Panc1 (cell line): ENCODE data around the gene C2orf76. TPM values are rescaled to one million over a fixed set of nuclear protein-coding genes. Genes with fewer than 3 reads are reported as not detected.

Source experiments
- ATAC-seq: fragments of 200-7000 bp; cut with Tn5 transposase; 2 replicates; pipeline ENCODE4 v1.9.1; 2020; ENCODE audit warnings: mild to moderate bottlenecking, moderate library complexity
- BruUV-seq: library from RNA; stranded (reverse); fragments of 400-500 nt; replicated peaks from 2 replicates; lab custom pipeline; 2021; lab: Mats Ljungman, UMichigan
- CTCF ChIA-PET: fragments of 300-600 bp; sonication (Branson Sonifier 250); formaldehyde crosslinking; loops from one replicate; lab custom pipeline; 2022; ENCODE audit warnings: antibody characterized with exemption; lab: Charles Lee
- POLR2A ChIA-PET: fragments of 300-600 bp; sonication (Branson Sonifier 250); formaldehyde crosslinking; loops from one replicate; lab custom pipeline; 2022; ENCODE audit warnings: antibody characterized with exemption; lab: Charles Lee
- DNase-seq: peaks from one replicate; pipeline ENCODE4 v3.0.0-alpha.2; 2010; ENCODE audit warnings: low read depth, low spot score
- H3K27ac ChIP-seq: 2 replicates; pipeline ENCODE4 v1.5.1; 2011; ENCODE audit warnings: mild to moderate bottlenecking, low read length, inconsistent platforms
- H3K27me3 ChIP-seq: fragments of 200-500 bp; sonication (Bioruptor generic); 2 replicates; pipeline ENCODE4 v1.6.0; 2014; ENCODE audit warnings: low read length, inconsistent platforms; ENCODE audit not compliant: control insufficient read depth, insufficient read depth
- H3K36me3 ChIP-seq: fragments of 200-500 bp; sonication (Bioruptor generic); 2 replicates; pipeline ENCODE4 v1.5.1; 2014; ENCODE audit warnings: inconsistent platforms, mild to moderate bottlenecking, low read length, moderate library complexity; ENCODE audit not compliant: control insufficient read depth, insufficient read depth
- H3K4me1 ChIP-seq: 2 replicates; pipeline ENCODE4 v1.5.1; 2011; ENCODE audit warnings: inconsistent platforms, mild to moderate bottlenecking, low read length, moderate library complexity; ENCODE audit not compliant: control insufficient read depth, insufficient read depth
- H3K4me3 ChIP-seq, 2 experiments: 2 replicates each; pipeline ENCODE4 v1.5.1; 2011 to 2012; ENCODE audit warnings: low read depth in 2 of 2, low read length in 2 of 2, mild to moderate bottlenecking in 2 of 2, inconsistent platforms in 1 of 2, moderate library complexity in 1 of 2
- H3K9me3 ChIP-seq: fragments of 200-500 bp; sonication (Bioruptor generic); 2 replicates; pipeline ENCODE4 v1.5.1; 2014; ENCODE audit warnings: low read depth, mild to moderate bottlenecking, inconsistent platforms, low read length, moderate library complexity; ENCODE audit not compliant: control insufficient read depth, insufficient read depth
- POLR2AphosphoS5 ChIP-seq: IDR thresholded peaks from 2 replicates; pipeline ENCODE4 v1.6.1; 2012; ENCODE audit warnings: mild to moderate bottlenecking, low read depth, low read length, moderate library complexity
- REST ChIP-seq, 2 experiments: IDR thresholded peaks; 2 replicates each; pipeline ENCODE4 v1.6.1; 2011 to 2012; ENCODE audit warnings: low read depth in 2 of 2, control low read depth in 1 of 2, low read length in 1 of 2, mild to moderate bottlenecking in 1 of 2, moderate library complexity in 1 of 2; ENCODE audit not compliant: insufficient read depth in 1 of 2
- SIN3A ChIP-seq: IDR thresholded peaks from 2 replicates; pipeline ENCODE4 v1.6.1; 2012; ENCODE audit warnings: low read depth, mild to moderate bottlenecking, low read length, moderate library complexity, borderline replicate concordance; ENCODE audit not compliant: insufficient read depth
- TCF7L2 ChIP-seq: IDR thresholded peaks from 2 replicates; pipeline ENCODE4 v1.6.1; 2011; ENCODE audit warnings: mild to moderate bottlenecking, low read depth, low read length, inconsistent platforms
- in situ Hi-C: cut with HindIII; loops from 2 replicates; pipeline ENCODE4 v1.10.0; 2016; ENCODE audit warnings: low sequenced_read_pairs, low pct_unique_long_range_greater_than_20kb
- intact Hi-C: fragments of 100-400 bp; cut with micrococcal nuclease; formaldehyde crosslinking; loops from one replicate; pipeline ENCODE4 v1.10.0; 2022; ENCODE audit not compliant: unreplicated experiment
- total RNA-seq: library from RNA; stranded (reverse); gene quantifications from one replicate; pipeline ENCODE4 v1.2.1, GENCODE V29; 2021; ENCODE audit not compliant: unreplicated experiment
- TF ChIP-seq, protein P1 (sequence below): fragments of 450-650 bp; IDR thresholded peaks from 2 replicates; pipeline ENCODE4 v1.5.1; 2017; ENCODE audit warnings: mild to moderate bottlenecking

The C2orf76 gene
- total RNA-seq, 1 experiment from 2014 or later = 22.7 TPM

- Histone ChIP-seq H3K4me3 (no peak overlapping the region), H3K36me3 (no peaks in the 10 kb centered on the region), H3K9me3 (no peaks in the 10 kb centered on the region), H3K27ac (no peak overlapping the region), H3K4me1 (no peaks in the 10 kb centered on the region), H3K27me3 (no peaks in the 10 kb centered on the region)
- no TSS peak for BruUV-seq
- no peak for TF ChIP-seq POLR2AphosphoS5
- no peak for TF ChIP-seq REST (IDR thresholded peaks at IDR 0.05; ENCODE audit: insufficient read depth in 1 of 2, low read depth in 2 of 2, low read length in 1 of 2)
- TF ChIP-seq SIN3A = no peak
- TF ChIP-seq, protein P1, sequence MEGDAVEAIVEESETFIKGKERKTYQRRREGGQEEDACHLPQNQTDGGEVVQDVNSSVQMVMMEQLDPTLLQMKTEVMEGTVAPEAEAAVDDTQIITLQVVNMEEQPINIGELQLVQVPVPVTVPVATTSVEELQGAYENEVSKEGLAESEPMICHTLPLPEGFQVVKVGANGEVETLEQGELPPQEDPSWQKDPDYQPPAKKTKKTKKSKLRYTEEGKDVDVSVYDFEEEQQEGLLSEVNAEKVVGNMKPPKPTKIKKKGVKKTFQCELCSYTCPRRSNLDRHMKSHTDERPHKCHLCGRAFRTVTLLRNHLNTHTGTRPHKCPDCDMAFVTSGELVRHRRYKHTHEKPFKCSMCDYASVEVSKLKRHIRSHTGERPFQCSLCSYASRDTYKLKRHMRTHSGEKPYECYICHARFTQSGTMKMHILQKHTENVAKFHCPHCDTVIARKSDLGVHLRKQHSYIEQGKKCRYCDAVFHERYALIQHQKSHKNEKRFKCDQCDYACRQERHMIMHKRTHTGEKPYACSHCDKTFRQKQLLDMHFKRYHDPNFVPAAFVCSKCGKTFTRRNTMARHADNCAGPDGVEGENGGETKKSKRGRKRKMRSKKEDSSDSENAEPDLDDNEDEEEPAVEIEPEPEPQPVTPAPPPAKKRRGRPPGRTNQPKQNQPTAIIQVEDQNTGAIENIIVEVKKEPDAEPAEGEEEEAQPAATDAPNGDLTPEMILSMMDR = no peak
- no peak for TF ChIP-seq TCF7L2
- DNase-seq (no peak), ATAC-seq (no peak)
- CTCF ChIA-PET = no interaction called here
- POLR2A ChIA-PET = no interaction called here
- in situ Hi-C loops (no loop called here), intact Hi-C loops (no loop called here)
Measured at GRCh38 chr2:119315241-119315925, 51.3 kb downstream of the C2orf76 start.

DNA sequence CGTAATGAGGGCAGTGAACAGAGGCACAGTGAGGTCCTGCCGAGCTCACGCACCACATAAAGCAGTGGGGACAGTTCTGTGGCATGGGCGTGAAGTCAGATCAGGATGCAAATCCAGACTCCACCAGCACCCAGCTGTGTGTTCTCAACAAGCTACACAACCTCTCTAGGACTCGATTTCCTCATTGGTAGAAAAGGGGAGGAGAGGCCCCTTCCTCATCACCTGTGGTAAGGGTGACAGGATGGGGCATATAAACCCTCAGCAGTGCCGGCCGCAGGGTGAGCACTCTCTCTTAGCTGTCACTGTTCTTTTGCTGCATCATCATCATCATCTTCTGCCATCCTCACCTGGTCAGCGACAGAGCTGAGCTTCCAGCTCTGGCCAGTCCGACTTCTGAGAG, 54.8 kb downstream of the C2orf76 start:
- POLR2A ChIA-PET = no interaction called here
- no peak for ATAC-seq
- Histone ChIP-seq H3K27me3 (no peaks in the 10 kb centered on the region), H3K27ac (no peak overlapping the region), H3K4me3 (no peak overlapping the region), H3K9me3 (no peaks in the 10 kb centered on the region), H3K4me1 (no peaks in the 10 kb centered on the region), H3K36me3 (no peaks in the 10 kb centered on the region)
- intact Hi-C loops = loop anchor here (5.0 kb wide), 1 partner anchor 285 kb away; no protein-coding TSS in a partner anchor
- no peak for DNase-seq
- in situ Hi-C loops = no loop called here
- BruUV-seq = no TSS peak
- CTCF ChIA-PET = no interaction called here
- no peak for TF ChIP-seq POLR2AphosphoS5
- TF ChIP-seq, protein P1 = no peak
- TF ChIP-seq SIN3A = no peak
- TF ChIP-seq REST (IDR thresholded peaks at IDR 0.05; ENCODE audit: insufficient read depth in 1 of 2, low read depth in 2 of 2, low read length in 1 of 2) = no peak
- no peak for TF ChIP-seq TCF7L2
